GM23338 (cell line): ENCODE measurements around the gene PHKA2.

ENCODE experiments used
- CTCF ChIP-seq, 2 experiments: fragments of 200-600 bp in 1 of 2; sonication (generic) in 1 of 2; conservative IDR thresholded peaks; 2 replicates each; pipeline versions ENCODE4 v1.5.1 to v1.6.1; 2016 to 2017; ENCODE audit warnings: antibody characterized with exemption in 2 of 2, low read depth in 2 of 2, mild to moderate bottlenecking in 2 of 2, moderate library complexity in 1 of 2
- ETS1 ChIP-seq: IDR thresholded peaks from 2 replicates; pipeline ENCODE4 v1.6.1; 2016; ENCODE audit warnings: antibody characterized with exemption
- EZH2 ChIP-seq: fragments of 200-600 bp; sonication (generic); IDR thresholded peaks from one replicate; pipeline ENCODE4 v1.8.0; 2017; ENCODE audit warnings: antibody characterized with exemption, mild to moderate bottlenecking, low read depth; ENCODE audit not compliant: unreplicated experiment
- EZH2phosphoT487 ChIP-seq: fragments of 200-600 bp; sonication (generic); IDR thresholded peaks from one replicate; pipeline ENCODE4 v1.8.1; 2018; ENCODE audit warnings: antibody characterized with exemption; ENCODE audit not compliant: unreplicated experiment
- POLR2AphosphoS5 ChIP-seq: IDR thresholded peaks from 2 replicates; pipeline ENCODE4 v1.6.1; 2016; ENCODE audit warnings: antibody characterized with exemption, low read depth
- ZNF331 ChIP-seq: fragments of 250-450 bp; sonication (Bioruptor Pico); IDR thresholded peaks from 2 replicates; pipeline ENCODE4 v1.5.0; 2020; ENCODE audit warnings: low read depth, mild to moderate bottlenecking, moderate library complexity

- 0 out of 4 replicates have a peak, but pooled peaks of 1 of the 2 experiments have one; percentile 18 for TF ChIP-seq CTCF (conservative IDR thresholded peaks at IDR 0.05; ENCODE audit: low read depth in 2 of 2)
- TF ChIP-seq POLR2AphosphoS5 = no peak
- TF ChIP-seq ZNF331 (CRISPR knock-in tag) = no peak
- TF ChIP-seq ETS1 = no peak
- no peak for TF ChIP-seq EZH2
- TF ChIP-seq EZH2phosphoT487 = no peak
Measured at GRCh38 chrX:18898091-18898490, 85.8 kb downstream of the PHKA2 start.
